ENCODE results near the gene PDE8A. TPM values are rescaled to one million over a fixed set of nuclear protein-coding genes. Genes with fewer than 3 reads are reported as not detected.

The PDE8A gene
- total RNA-seq = 80.4 TPM
- long read RNA-seq, partial matches to known transcripts = 9 of 23 reads
- long read RNA-seq, other reads (novel, unspliced or antisense) = 13 of 23 reads

DNA sequence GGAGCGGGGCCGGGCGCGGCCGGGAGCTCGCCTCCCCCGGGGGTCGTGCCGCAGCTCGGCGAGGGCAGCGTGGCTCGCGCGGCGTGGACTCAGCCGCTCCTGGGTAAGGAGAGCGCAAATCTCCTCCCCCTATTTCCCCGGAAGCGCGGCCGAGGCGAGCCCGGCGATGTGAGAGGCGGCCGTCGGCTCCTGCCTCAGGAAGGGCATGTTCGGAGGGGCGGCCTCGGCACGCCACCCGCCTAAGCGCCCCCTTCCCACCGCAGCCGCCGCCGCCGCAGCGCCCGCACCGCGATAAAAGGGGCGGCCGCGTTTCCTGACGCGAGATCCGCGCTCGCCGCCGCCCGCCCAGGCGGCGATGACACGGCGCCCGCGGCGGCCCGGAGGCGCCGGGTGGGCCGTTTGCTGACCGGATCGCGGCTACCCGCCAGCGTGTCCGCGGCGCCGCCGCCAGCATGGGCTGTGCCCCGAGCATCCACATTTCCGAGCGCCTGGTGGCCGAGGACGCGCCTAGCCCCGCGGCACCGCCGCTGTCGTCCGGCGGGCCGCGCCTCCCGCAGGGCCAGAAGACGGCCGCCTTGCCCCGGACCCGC is at the start of gene PDE8A:
PDE8A (plus strand) TSS at position 146 of the 590 bp plus-strand sequence; CDS start at position 453, 307 bp downstream.
- DNase-seq (ENCODE audit: low spot score) = peak; percentile 92

GRCh38 chr15:84934942-84935729 is 46.5 kb upstream of the PDE8A start:
- DNase-seq (ENCODE audit: low spot score) = no peak

DNA sequence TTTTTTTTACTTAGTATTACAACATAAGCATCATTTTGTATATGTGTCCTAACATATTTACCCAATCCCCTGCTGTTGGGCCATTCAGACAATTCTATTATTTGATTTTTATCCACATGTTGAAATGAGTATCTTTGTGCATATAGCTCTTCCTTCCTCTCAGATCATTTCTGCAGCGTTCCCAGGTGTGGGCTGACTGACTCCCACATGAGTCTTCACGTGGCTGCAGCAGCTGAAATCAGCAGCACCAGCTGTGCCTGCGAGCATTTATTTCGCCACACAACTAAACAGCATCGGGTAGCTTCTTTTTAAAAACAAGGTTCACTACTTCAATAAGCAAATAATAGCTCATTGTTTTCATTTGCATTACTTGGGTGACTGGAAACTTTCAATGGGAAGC is 44.5 kb upstream of the PDE8A start:
- DNase-seq (ENCODE audit: low spot score) = no peak

DNA sequence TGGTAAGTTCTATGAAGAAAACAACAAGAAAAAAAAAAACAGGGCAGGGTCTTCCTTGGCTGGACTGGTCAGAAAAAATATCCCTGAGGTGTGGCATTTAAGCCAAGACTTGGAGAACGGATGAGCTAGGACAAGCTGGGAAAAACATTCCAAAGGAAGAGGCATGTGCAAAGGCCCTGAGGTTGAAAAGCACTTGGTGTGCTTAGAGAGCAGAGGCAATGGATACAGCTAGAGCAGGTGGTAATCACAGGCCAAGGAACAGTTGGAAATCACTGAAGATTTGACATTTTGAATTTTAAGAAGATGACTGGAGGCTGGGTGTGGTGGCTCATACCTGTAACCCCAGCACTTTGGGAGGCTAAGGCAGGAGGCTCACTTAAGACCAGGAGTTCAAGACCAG is 42.9 kb upstream of the PDE8A start:
- no peak for DNase-seq (ENCODE audit: low spot score)

- DNase-seq (ENCODE audit: low spot score) = no peak
Observed at GRCh38 chr15:84940399-84940798, 41.3 kb upstream of the PDE8A start.

DNA sequence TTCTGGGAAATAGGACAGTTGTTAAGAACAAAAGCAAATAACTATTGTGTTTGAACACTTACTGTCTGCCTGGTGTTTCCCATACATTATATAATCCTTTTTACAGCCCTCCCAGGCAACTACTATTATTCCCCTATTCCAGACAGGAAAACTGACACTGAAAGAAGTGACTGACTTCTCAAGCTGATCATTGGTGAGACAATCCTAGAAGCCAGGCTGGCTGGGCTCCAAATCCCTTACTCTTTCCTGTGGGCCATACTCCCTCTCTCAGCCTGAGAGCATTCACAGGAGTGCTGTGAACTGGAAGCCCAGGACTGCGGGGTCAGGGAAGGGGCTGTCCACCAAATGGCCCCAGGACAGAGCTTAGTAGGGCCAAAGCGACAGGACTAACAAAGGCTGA is 39.2 kb upstream of the PDE8A start:
- DNase-seq (ENCODE audit: low spot score) = no peak

- DNase-seq (ENCODE audit: low spot score) = no peak
Observed at GRCh38 chr15:84944311-84944710, 37.3 kb upstream of the PDE8A start.

DNA sequence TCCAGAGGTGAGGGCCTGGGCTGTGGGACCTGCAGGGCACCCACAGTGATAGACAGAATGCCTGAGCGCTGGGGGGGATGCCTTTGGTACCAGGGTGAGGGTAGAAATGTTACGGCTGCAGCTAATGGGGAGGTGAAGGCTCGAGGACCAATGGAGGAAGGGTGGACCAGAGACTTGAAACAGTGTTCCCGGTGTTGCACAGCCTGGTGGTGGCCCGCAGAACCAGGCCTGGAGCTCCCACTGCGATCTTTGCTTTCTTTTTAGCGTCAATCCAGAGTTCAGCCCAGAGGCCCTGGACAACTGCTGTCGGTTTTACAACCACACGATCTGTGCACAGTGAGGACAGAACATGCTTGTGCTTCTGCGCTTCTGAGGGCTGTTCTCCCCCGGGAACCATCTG is 36.8 kb upstream of the PDE8A start:
- no peak for DNase-seq (ENCODE audit: low spot score)

GRCh38 chr15:84946772-84947489 is 34.7 kb upstream of the PDE8A start:
- DNase-seq (ENCODE audit: low spot score) = no peak

DNA sequence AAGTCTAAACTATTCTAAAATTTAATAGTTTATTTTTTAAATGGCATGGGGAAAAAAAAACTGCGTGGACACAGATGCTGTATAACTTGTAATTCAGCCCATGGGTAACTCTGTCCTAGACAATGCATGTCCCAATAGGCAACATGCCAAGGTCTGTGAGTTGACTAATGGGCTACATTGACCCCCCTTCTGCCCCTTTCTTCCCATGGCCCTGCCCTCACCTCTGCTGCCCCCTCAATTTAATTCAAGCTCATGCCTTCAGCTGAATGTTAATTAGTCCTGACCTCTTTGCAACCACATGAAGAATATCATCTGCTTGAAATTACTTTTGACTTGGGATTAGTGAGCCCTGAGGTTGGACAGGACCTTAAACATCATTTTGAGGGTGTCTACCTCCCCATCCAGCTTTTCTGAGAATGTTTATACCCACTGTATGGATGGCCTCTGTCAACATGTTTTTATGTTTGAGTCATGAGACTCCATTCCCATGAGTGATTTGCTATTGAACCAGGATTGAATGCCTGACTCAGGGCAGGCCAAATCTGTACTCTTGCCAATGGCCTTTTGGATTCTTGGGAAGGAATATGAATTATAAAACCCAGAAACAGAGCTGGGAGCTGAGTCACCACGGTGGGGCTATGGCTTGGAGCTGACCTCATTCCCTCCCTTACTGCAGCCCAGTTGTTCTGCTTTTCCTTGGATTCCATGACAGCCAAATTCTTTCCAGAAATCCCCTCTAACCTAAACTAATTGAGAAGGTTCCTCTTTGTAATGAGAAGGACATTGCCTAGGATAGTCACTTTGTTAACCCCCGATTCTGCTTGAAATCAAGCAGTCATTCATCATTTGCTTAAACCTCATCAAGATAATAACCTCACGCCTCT is 33.5 kb upstream of the PDE8A start:
- DNase-seq (ENCODE audit: low spot score) = no peak

DNA sequence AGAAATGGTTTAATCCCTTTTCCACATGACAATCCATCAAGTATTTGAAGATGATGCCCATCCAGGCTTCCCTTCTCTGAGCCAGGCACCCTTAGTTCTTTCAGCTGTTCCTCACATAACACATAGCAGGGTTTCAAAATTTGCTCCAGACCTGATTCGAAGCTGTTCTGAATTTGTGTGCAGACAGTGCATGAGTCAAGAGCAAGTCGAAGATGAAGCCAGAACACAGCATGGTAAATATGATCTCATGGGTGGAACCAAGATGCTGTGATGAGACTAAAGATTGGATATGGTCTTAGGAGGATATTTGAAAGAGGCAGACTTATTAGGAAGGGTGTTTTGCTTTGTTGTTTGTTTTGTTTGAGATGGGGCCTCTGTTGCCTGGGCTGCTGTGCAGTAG is 32.6 kb upstream of the PDE8A start:
- DNase-seq (ENCODE audit: low spot score) = no peak

DNA sequence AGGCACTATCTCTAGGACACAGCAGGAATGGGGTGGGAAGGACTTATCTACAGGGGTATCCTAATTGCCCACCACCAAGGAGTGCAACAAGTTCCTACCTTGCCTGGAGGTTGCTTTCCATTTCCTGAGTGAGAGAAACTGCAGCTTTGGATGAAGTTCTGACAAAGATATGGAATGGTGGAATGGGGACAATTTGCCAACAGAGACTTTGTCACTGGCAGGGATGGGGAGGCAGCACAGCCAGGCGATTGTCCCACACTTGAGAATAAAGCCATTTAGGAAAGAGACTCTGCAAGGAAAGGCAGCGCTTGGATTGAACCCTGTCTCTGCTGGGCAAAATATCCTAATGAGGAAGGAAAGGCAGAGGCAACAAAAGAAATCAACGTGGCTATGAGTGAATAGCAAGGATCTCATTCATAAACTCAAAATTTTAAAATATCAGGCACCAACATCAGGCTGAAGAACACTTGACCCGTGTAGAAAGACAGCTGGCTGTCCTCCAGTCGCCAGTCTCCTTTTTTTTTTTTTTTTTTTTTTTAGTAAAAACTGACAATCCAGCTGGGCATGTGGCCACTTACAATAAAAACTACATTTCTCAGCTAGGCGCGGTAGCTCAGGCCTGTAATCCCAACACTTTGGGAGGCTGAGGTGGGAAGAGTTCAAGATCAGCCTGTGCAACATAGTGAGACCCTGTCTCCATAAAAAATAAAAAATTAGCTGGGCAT is 31.6 kb upstream of the PDE8A start:
- DNase-seq (ENCODE audit: low spot score) = no peak

- DNase-seq (ENCODE audit: low spot score) = no peak
Observed at GRCh38 chr15:84950570-84951111, 31.0 kb upstream of the PDE8A start.

DNA sequence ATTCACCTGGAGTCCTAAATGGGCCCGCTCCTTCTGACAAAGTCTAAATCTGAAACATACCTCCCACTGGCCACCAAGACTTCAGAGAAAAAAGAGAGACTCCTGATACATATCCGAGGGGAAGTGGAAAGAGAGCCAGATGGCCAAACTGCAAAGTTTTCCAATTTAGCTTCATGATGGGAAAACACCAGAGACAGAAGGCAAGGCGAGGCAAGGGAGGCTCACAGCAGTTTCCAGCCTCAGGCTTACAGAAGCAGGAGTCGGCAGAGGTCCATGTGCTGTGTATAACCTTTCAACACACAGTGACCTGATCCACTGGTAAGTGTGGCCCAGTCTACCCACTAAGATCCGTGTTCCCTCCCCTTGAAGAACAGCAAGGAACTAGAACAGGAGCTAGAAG is 29.9 kb upstream of the PDE8A start:
- no peak for DNase-seq (ENCODE audit: low spot score)

- DNase-seq (ENCODE audit: low spot score) = no peak
Observed at GRCh38 chr15:84953136-84953535, 28.5 kb upstream of the PDE8A start.

- DNase-seq (ENCODE audit: low spot score) = no peak
Observed at GRCh38 chr15:84953726-84954125, 27.9 kb upstream of the PDE8A start.

DNA sequence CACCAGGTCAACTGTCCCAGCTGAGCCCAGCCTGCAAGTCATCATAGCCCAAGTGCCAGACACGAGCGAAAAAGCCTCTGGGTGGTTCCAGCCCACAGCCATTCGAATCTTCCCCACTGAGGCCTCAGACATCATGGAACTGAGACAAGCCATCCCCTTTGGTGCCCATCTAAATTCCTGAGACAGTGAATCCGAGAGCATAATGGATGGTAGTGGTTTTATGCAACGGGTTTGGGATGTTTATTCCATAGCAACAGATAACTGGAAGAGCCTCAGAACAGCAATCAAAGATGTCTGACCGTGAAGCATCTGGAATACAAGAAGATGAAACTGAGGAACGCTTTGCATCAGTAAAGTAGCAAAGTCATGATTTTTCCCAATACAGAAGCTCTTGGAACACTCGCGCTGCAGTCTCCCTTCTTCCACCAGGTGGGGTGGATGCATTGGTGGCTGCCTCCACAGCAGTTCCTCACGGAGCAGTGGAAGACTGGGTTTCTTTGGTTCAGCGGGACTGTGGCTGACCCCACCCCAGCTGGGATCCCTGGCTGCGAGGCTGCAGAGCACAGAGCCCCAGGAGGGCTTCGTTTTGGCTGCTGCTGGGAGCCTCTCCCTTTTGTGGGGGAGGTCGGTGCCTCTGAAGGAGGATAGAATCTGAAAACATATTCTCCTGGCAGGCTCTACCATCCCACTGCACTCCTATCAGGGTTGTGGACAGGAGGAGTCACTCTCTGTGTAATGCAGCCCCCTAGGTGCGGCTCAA is 26.4 kb upstream of the PDE8A start:
- no peak for DNase-seq (ENCODE audit: low spot score)

DNA sequence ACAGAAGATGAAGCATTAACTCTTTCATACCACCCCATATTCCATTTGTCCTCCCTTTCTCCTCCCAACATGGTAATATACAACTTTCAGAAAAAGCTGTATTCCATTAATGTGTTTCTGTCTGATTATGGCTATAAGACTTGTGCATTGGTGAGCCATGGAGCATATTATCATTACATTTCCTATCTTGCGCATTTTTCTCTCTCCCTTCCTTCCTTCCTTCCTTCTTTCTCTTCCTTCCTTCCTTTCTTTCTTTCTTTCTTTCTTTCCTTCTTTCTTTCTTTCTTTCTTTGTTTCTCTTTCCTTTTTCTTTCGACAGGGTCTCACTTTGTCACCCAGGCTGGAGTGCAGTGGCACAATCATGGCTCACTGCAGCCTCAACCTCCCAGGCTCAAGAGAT is 25.5 kb upstream of the PDE8A start:
- no peak for DNase-seq (ENCODE audit: low spot score)

DNA sequence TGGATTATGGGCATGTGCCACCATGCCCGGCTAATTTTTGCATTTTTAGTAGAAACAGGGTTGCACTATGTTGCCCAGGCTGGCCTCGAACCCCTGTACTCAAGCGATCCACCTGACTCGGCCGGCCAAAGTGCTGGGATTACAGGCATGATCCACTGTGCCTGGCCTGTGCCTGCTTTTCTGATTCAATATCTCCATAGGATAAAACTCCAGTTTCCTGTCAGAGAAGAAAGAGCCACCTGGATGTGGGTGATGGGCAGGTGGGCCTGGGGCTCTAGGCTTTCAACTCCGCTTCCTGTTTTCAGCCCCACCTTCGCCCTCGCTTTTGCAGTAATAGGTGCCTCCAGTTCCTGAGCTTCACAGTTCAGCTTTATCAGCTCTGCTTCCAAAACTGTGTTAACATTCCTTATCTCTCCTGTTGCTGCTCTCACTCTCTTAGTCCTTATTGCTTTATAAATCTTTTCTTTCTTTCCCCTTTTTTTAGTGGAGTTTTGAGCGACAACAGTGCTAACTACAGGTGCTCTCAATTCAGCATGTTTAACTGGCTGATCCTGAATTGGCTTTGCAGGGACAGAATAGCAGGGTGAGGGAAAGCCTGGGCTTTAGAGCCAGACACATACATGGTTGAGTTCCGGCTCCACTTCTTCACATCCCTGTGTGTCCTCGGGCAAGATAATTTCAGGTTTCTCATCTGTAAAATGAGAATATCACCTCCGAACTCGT is 21.1 kb upstream of the PDE8A start:
- no peak for DNase-seq (ENCODE audit: low spot score)
